Upper lobe of left lung (tissue), 4 donors: ENCODE data around the gene SIRT3.

Experiments
- CTCF ChIP-seq, 6 experiments: fragments of 450-650 bp in 4 of 6; fragments of 200-600 bp in 2 of 6; sonication (generic) in 2 of 6; IDR thresholded peaks; one replicate each; pipeline ENCODE4 v1.5.1; 2016 to 2019; ENCODE audit warnings: antibody characterized with exemption in 6 of 6
- POLR2A ChIP-seq, 4 donors: fragments of 450-650 bp; IDR thresholded peaks; one replicate each; pipeline ENCODE4 v1.5.1; 2016 to 2017; ENCODE audit warnings: antibody characterized with exemption in 4 of 4, mild to moderate bottlenecking in 2 of 4

- TF ChIP-seq CTCF (IDR thresholded peaks at IDR 0.05) (no peak), POLR2A (IDR thresholded peaks at IDR 0.05) (no peak)
Observed at GRCh38 chr11:196786-197731, 39.1 kb downstream of the SIRT3 start.
